ENCODE data around the gene SAP30BP.
"Not testable (repeated sequence)": the region's sequence is repeated elsewhere in the genome, so short reads cannot be mapped to it uniquely, and the experiment has no call there.

The SAP30BP gene

GRCh38 chr17:75634376-75634740 lies 32.8 kb upstream of the SAP30BP start:
- DNase-seq: no peak

- DNase-seq: no peak
These were observed 32.2 kb upstream of the SAP30BP start for GRCh38 chr17:75634754-75635609.

GRCh38 chr17:75635610-75636202 lies 31.4 kb upstream of the SAP30BP start:
- no peak for DNase-seq

- no peak for DNase-seq
These were observed 30.6 kb upstream of the SAP30BP start for GRCh38 chr17:75636381-75637142.

- DNase-seq: no peak
These were observed 30.0 kb upstream of the SAP30BP start for GRCh38 chr17:75637143-75637538.

GRCh38 chr17:75637551-75637950 lies 29.6 kb upstream of the SAP30BP start:
- no peak for DNase-seq

- DNase-seq: not testable (repeated sequence)
These were observed 29.1 kb upstream of the SAP30BP start for GRCh38 chr17:75638039-75638438.

GRCh38 chr17:75638893-75639292 lies 28.2 kb upstream of the SAP30BP start:
- no peak for DNase-seq

- no peak for DNase-seq
These were observed 27.8 kb upstream of the SAP30BP start for GRCh38 chr17:75639327-75639726.

GRCh38 chr17:75639771-75640555 lies 27.2 kb upstream of the SAP30BP start:
- DNase-seq: no peak

- no peak for DNase-seq
These were observed 26.5 kb upstream of the SAP30BP start for GRCh38 chr17:75640556-75641119.

GRCh38 chr17:75641343-75641742 lies 25.8 kb upstream of the SAP30BP start:
- no peak for DNase-seq

GRCh38 chr17:75642182-75642783 lies 24.9 kb upstream of the SAP30BP start:
- DNase-seq: no peak

- no peak for DNase-seq
These were observed 24.1 kb upstream of the SAP30BP start for GRCh38 chr17:75642784-75643642.

GRCh38 chr17:75643643-75644017 lies 23.5 kb upstream of the SAP30BP start:
- no peak for DNase-seq

- DNase-seq: no peak
These were observed 21.6 kb upstream of the SAP30BP start for GRCh38 chr17:75645501-75645888.

GRCh38 chr17:75645889-75646637 lies 21.1 kb upstream of the SAP30BP start:
- DNase-seq: no peak

- no peak for DNase-seq
These were observed 20.5 kb upstream of the SAP30BP start for GRCh38 chr17:75646638-75646992.

- no peak for DNase-seq
These were observed 20.1 kb upstream of the SAP30BP start for GRCh38 chr17:75647061-75647460.

GRCh38 chr17:75647921-75648320 lies 19.2 kb upstream of the SAP30BP start:
- no peak for DNase-seq

- DNase-seq: no peak
These were observed 17.5 kb upstream of the SAP30BP start for GRCh38 chr17:75649687-75650086.
